NAMALWA (cell line): Measurements from ENCODE around the gene PMEPA1.

Experiments
- DNase-seq: peaks from one replicate; pipeline ENCODE4 v3.0.0-alpha.2; 2015; ENCODE audit warnings: low spot score

The PMEPA1 gene

GRCh38 chr20:57711826-57712225 lies 2.0 kb upstream of the PMEPA1 start:
- DNase-seq = no peak

GRCh38 chr20:57711311-57711712 lies 1.5 kb upstream of the PMEPA1 start:
- no peak for DNase-seq

GRCh38 chr20:57710841-57711240 lies 1.0 kb upstream of the PMEPA1 start:
- no peak for DNase-seq

- DNase-seq = no peak
Observed at GRCh38 chr20:57708694-57709673, 831 bp downstream of the PMEPA1 start.

GRCh38 chr20:57707849-57708693 lies 1.7 kb downstream of the PMEPA1 start:
- no peak for DNase-seq

- DNase-seq = no peak
Observed at GRCh38 chr20:57707320-57707719, 2.5 kb downstream of the PMEPA1 start.

- DNase-seq = no peak
Observed at GRCh38 chr20:57705127-57705899, 4.5 kb downstream of the PMEPA1 start.

- no peak for DNase-seq
Observed at GRCh38 chr20:57704245-57704644, 5.6 kb downstream of the PMEPA1 start.

GRCh38 chr20:57703013-57703412 lies 6.8 kb downstream of the PMEPA1 start:
- DNase-seq = peak; percentile 67

GRCh38 chr20:57702521-57702920 lies 7.3 kb downstream of the PMEPA1 start:
- no peak for DNase-seq

- no peak for DNase-seq
Observed at GRCh38 chr20:57702091-57702490, 7.7 kb downstream of the PMEPA1 start.

- DNase-seq = no peak
Observed at GRCh38 chr20:57701651-57702050, 8.2 kb downstream of the PMEPA1 start.

- no peak for DNase-seq
Observed at GRCh38 chr20:57701090-57701489, 8.7 kb downstream of the PMEPA1 start.

GRCh38 chr20:57699395-57699794 lies 10.4 kb downstream of the PMEPA1 start:
- peak; percentile 81 for DNase-seq

GRCh38 chr20:57698867-57699275 lies 10.9 kb downstream of the PMEPA1 start:
- DNase-seq = peak; percentile 23

GRCh38 chr20:57698116-57698866 lies 11.5 kb downstream of the PMEPA1 start:
- DNase-seq = no peak

GRCh38 chr20:57697543-57697942 lies 12.3 kb downstream of the PMEPA1 start:
- no peak for DNase-seq

- no peak for DNase-seq
Observed at GRCh38 chr20:57696401-57696961, 13.3 kb downstream of the PMEPA1 start.

- no peak for DNase-seq
Observed at GRCh38 chr20:57695940-57696339, 13.9 kb downstream of the PMEPA1 start.

- no peak for DNase-seq
Observed at GRCh38 chr20:57695012-57695411, 14.8 kb downstream of the PMEPA1 start.

- DNase-seq = no peak
Observed at GRCh38 chr20:57694481-57694880, 15.3 kb downstream of the PMEPA1 start.
